Measurements from ENCODE around the gene SLC25A45. TPM values are rescaled to one million over a fixed set of nuclear protein-coding genes. Genes with fewer than 3 reads are reported as not detected.

The SLC25A45 gene
- total RNA-seq, 1 donor from 2014 or later = 5.3 TPM

GRCh38 chr11:65384301-65384889 is 1.9 kb upstream of the SLC25A45 start:
- DNase-seq (ENCODE audit: low spot score, unreplicated experiment) = no peak
- H3K27ac Mint-ChIP-seq = no peak overlapping the region
- no peaks in the 10 kb centered on the region for H3K27me3 Mint-ChIP-seq
- no peaks in the 10 kb centered on the region for H3K9me3 Mint-ChIP-seq (ENCODE audit: low read depth)
- H3K4me3 Mint-ChIP-seq (ENCODE audit: low read depth) = no peak overlapping the region
- H3K36me3 Mint-ChIP-seq (ENCODE audit: insufficient read depth) = no peaks in the 10 kb centered on the region
- H3K4me1 Mint-ChIP-seq (ENCODE audit: low read depth) = peaks cover 31% of the 10 kb centered on the region
- no peak for TF ChIP-seq CTCF (IDR thresholded peaks at IDR 0.05; ENCODE audit: unreplicated experiment)

- H3K4me1 Mint-ChIP-seq (ENCODE audit: low read depth) = peaks cover 28% of the 10 kb centered on the region
- TF ChIP-seq CTCF (IDR thresholded peaks at IDR 0.05; ENCODE audit: unreplicated experiment) = no peak
- peak overlapping the region; percentile 6 for H3K27ac Mint-ChIP-seq
- H3K4me3 Mint-ChIP-seq (ENCODE audit: low read depth) = no peak overlapping the region
- H3K36me3 Mint-ChIP-seq (ENCODE audit: insufficient read depth) = no peaks in the 10 kb centered on the region
- no peaks in the 10 kb centered on the region for H3K27me3 Mint-ChIP-seq
- no peak for DNase-seq (ENCODE audit: low spot score, unreplicated experiment)
- no peaks in the 10 kb centered on the region for H3K9me3 Mint-ChIP-seq (ENCODE audit: low read depth)
Observed at GRCh38 chr11:65383778-65384177, 1.3 kb upstream of the SLC25A45 start.

GRCh38 chr11:65382804-65383368 is 440 bp upstream of the SLC25A45 start:
- no peak for TF ChIP-seq CTCF (IDR thresholded peaks at IDR 0.05; ENCODE audit: unreplicated experiment)
- Mint-ChIP-seq H3K4me3 (ENCODE audit: low read depth) (peak overlapping the region; percentile 27), H3K27ac (peak overlapping the region; percentile 97), H3K9me3 (ENCODE audit: low read depth) (no peaks in the 10 kb centered on the region), H3K27me3 (no peaks in the 10 kb centered on the region), H3K4me1 (ENCODE audit: low read depth) (peaks cover 32% of the 10 kb centered on the region), H3K36me3 (ENCODE audit: insufficient read depth) (no peaks in the 10 kb centered on the region)
- DNase-seq (ENCODE audit: low spot score, unreplicated experiment) = no peak

- H3K36me3 Mint-ChIP-seq (ENCODE audit: insufficient read depth) = no peaks in the 10 kb centered on the region
- no peak for DNase-seq (ENCODE audit: low spot score, unreplicated experiment)
- TF ChIP-seq CTCF (IDR thresholded peaks at IDR 0.05; ENCODE audit: unreplicated experiment) = no peak
- H3K27me3 Mint-ChIP-seq = no peaks in the 10 kb centered on the region
- peak overlapping the region; percentile 50 for H3K4me3 Mint-ChIP-seq (ENCODE audit: low read depth)
- H3K4me1 Mint-ChIP-seq (ENCODE audit: low read depth) = peaks cover 32% of the 10 kb centered on the region
- H3K9me3 Mint-ChIP-seq (ENCODE audit: low read depth) = no peaks in the 10 kb centered on the region
- peak overlapping the region; percentile 97 for H3K27ac Mint-ChIP-seq
Observed at GRCh38 chr11:65381716-65382032, 772 bp downstream of the SLC25A45 start.

GRCh38 chr11:65380460-65381119 is 1.9 kb downstream of the SLC25A45 start:
- Mint-ChIP-seq H3K27ac (peak overlapping the region; percentile 84), H3K36me3 (ENCODE audit: insufficient read depth) (no peaks in the 10 kb centered on the region), H3K4me1 (ENCODE audit: low read depth) (peaks cover 32% of the 10 kb centered on the region), H3K9me3 (ENCODE audit: low read depth) (no peaks in the 10 kb centered on the region), H3K4me3 (ENCODE audit: low read depth) (no peak overlapping the region), H3K27me3 (no peaks in the 10 kb centered on the region)
- no peak for DNase-seq (ENCODE audit: low spot score, unreplicated experiment)
- peak; percentile 24 for TF ChIP-seq CTCF (IDR thresholded peaks at IDR 0.05; ENCODE audit: unreplicated experiment)
